Measurements from ENCODE around the gene IDI2.
"Not testable (repeated sequence)": the region's sequence is repeated elsewhere in the genome, so short reads cannot be mapped to it uniquely, and the experiment has no call there.

Gene IDI2

GRCh38 chr10:1047937-1048336, 22.3 kb upstream of the IDI2 start:
- no peak for DNase-seq (ENCODE audit: low read depth in 3 of 3)

GRCh38 chr10:1045415-1045814, 19.8 kb upstream of the IDI2 start:
- DNase-seq (ENCODE audit: low read depth in 3 of 3): no peak

- no peak for DNase-seq (ENCODE audit: low read depth in 3 of 3)
Observed at GRCh38 chr10:1044964-1045363, 19.3 kb upstream of the IDI2 start.

- no peak for DNase-seq (ENCODE audit: low read depth in 3 of 3)
Observed at GRCh38 chr10:1044146-1044545, 18.5 kb upstream of the IDI2 start.

GRCh38 chr10:1043532-1043995, 17.9 kb upstream of the IDI2 start:
- no peak for DNase-seq (ENCODE audit: low read depth in 3 of 3)

- no peak for DNase-seq (ENCODE audit: low read depth in 3 of 3)
Observed at GRCh38 chr10:1041514-1041913, 15.9 kb upstream of the IDI2 start.

- DNase-seq (ENCODE audit: low read depth in 3 of 3): no peak
Observed at GRCh38 chr10:1040133-1040532, 14.5 kb upstream of the IDI2 start.

- DNase-seq (ENCODE audit: low read depth in 3 of 3): not testable (repeated sequence)
Observed at GRCh38 chr10:1038769-1039168, 13.1 kb upstream of the IDI2 start.

- no peak for DNase-seq (ENCODE audit: low read depth in 3 of 3)
Observed at GRCh38 chr10:1037098-1037497, 11.4 kb upstream of the IDI2 start.

GRCh38 chr10:1036341-1036791, 10.7 kb upstream of the IDI2 start:
- no peak for DNase-seq (ENCODE audit: low read depth in 3 of 3)

- DNase-seq (ENCODE audit: low read depth in 3 of 3): no peak
Observed at GRCh38 chr10:1035201-1035600, 9.5 kb upstream of the IDI2 start.

GRCh38 chr10:1034758-1035157, 9.1 kb upstream of the IDI2 start:
- DNase-seq (ENCODE audit: low read depth in 3 of 3): no peak

- DNase-seq (ENCODE audit: low read depth in 3 of 3): no peak
Observed at GRCh38 chr10:1033601-1034000, 7.9 kb upstream of the IDI2 start.

GRCh38 chr10:1029838-1030237, 4.2 kb upstream of the IDI2 start:
- DNase-seq (ENCODE audit: low read depth in 3 of 3): no peak

- DNase-seq (ENCODE audit: low read depth in 3 of 3): no peak
Observed at GRCh38 chr10:1026578-1026977, 919 bp upstream of the IDI2 start.

- no peak for DNase-seq (ENCODE audit: low read depth in 3 of 3)
Observed at GRCh38 chr10:1024103-1024502, 1.6 kb downstream of the IDI2 start.

- no peak for DNase-seq (ENCODE audit: low read depth in 3 of 3)
Observed at GRCh38 chr10:1022413-1022812, 3.2 kb downstream of the IDI2 start.

GRCh38 chr10:1020958-1021357, 4.7 kb downstream of the IDI2 start:
- DNase-seq (ENCODE audit: low read depth in 3 of 3): no peak

GRCh38 chr10:1020460-1020859, 5.2 kb downstream of the IDI2 start:
- DNase-seq (ENCODE audit: low read depth in 3 of 3): no peak

GRCh38 chr10:1019362-1019761, 6.3 kb downstream of the IDI2 start:
- no peak for DNase-seq (ENCODE audit: low read depth in 3 of 3)

GRCh38 chr10:1015688-1016087, 10.0 kb downstream of the IDI2 start:
- DNase-seq (ENCODE audit: low read depth in 3 of 3): no peak

GRCh38 chr10:1011696-1012095, 14.0 kb downstream of the IDI2 start:
- no peak for DNase-seq (ENCODE audit: low read depth in 3 of 3)

GRCh38 chr10:1010703-1011102, 15.0 kb downstream of the IDI2 start:
- DNase-seq (ENCODE audit: low read depth in 3 of 3): no peak

- not testable (repeated sequence) for DNase-seq (ENCODE audit: low read depth in 3 of 3)
Observed at GRCh38 chr10:1009947-1010346, 15.7 kb downstream of the IDI2 start.

GRCh38 chr10:1009071-1009494, 16.6 kb downstream of the IDI2 start:
- DNase-seq (ENCODE audit: low read depth in 3 of 3): no peak

Data from stimulated activated CD4-positive, alpha-beta T cell treated with anti-CD3 and anti-CD28 coated beads, TNF-alpha, amount 100 ng/mL, for 24 hours (primary cell).